ENCODE measurements around the gene RGS1.

The RGS1 gene

DNA sequence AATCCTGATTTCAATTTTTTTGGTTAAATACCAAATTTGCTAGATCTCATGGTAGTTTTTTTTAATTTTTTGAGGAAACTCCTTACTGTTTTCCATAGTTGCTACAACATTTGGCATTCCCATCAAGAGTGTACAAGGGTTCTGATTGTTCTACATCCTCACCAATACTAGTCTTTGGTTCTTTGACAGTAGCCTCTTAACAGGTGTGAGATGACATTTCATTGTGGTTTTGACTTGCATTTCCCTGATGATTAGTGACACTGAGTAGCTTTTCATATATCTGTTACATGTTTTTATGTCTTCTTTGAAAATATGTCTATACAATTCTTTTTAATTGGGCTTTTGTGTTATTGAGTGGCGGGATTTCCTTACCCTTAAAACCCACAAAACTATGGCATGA, 39.5 kb downstream of the RGS1 start:
- ChIA-PET CTCF (interaction anchor here (1.0 kb wide), 1 partner anchor 141 kb away, joined by 3 read pairs; no protein-coding TSS in a partner anchor), POLR2A (ENCODE audit: low non-redundant PET) (no interaction called here)
- DNase-seq (ENCODE audit: low spot score): no peak
- no peak overlapping the region for H3K27ac ChIP-seq
- TF ChIP-seq, protein P1, sequence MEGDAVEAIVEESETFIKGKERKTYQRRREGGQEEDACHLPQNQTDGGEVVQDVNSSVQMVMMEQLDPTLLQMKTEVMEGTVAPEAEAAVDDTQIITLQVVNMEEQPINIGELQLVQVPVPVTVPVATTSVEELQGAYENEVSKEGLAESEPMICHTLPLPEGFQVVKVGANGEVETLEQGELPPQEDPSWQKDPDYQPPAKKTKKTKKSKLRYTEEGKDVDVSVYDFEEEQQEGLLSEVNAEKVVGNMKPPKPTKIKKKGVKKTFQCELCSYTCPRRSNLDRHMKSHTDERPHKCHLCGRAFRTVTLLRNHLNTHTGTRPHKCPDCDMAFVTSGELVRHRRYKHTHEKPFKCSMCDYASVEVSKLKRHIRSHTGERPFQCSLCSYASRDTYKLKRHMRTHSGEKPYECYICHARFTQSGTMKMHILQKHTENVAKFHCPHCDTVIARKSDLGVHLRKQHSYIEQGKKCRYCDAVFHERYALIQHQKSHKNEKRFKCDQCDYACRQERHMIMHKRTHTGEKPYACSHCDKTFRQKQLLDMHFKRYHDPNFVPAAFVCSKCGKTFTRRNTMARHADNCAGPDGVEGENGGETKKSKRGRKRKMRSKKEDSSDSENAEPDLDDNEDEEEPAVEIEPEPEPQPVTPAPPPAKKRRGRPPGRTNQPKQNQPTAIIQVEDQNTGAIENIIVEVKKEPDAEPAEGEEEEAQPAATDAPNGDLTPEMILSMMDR (conservative IDR thresholded peaks at IDR 0.05; ENCODE audit: low read depth): no peak

GRCh38 chr1:192620071-192620635, 44.6 kb downstream of the RGS1 start:
- POLR2A ChIA-PET (ENCODE audit: low non-redundant PET): no interaction called here
- no peak overlapping the region for H3K27ac ChIP-seq
- CTCF ChIA-PET: no interaction called here
- TF ChIP-seq, protein P1 (conservative IDR thresholded peaks at IDR 0.05; ENCODE audit: low read depth): no peak
- DNase-seq (ENCODE audit: low spot score): no peak

- no peak overlapping the region for H3K27ac ChIP-seq
- ChIA-PET CTCF (no interaction called here), POLR2A (ENCODE audit: low non-redundant PET) (no interaction called here)
- TF ChIP-seq, protein P1 (conservative IDR thresholded peaks at IDR 0.05; ENCODE audit: low read depth): no peak
- no peak for DNase-seq (ENCODE audit: low spot score)
Measured at GRCh38 chr1:192626366-192627179, 51.0 kb downstream of the RGS1 start.

DNA sequence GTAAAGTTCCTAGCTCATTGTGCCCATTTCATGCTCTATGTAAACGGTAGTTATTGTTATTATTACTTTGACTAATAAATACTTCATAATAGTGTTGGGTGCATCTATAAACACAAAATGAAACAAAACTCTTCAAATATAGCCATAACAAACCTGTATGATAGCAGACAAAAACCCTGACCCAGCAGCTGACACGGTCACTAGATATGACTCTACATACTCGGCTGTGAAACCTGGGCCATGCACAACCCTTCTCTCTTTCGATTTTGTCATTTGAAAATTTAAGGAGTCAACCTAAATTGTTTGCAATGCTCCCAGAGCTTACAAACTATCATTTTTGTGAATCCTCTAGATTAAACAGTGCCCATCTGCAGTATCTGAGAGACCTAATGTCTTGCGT, 52.3 kb downstream of the RGS1 start:
- TF ChIP-seq, protein P1 (conservative IDR thresholded peaks at IDR 0.05; ENCODE audit: low read depth): no peak
- POLR2A ChIA-PET (ENCODE audit: low non-redundant PET): no interaction called here
- DNase-seq (ENCODE audit: low spot score): no peak
- H3K27ac ChIP-seq: no peak overlapping the region
- CTCF ChIA-PET: interaction anchor here (0.8 kb wide), 1 partner anchor 20 kb away, joined by 4 read pairs; no protein-coding TSS in a partner anchor

DNA sequence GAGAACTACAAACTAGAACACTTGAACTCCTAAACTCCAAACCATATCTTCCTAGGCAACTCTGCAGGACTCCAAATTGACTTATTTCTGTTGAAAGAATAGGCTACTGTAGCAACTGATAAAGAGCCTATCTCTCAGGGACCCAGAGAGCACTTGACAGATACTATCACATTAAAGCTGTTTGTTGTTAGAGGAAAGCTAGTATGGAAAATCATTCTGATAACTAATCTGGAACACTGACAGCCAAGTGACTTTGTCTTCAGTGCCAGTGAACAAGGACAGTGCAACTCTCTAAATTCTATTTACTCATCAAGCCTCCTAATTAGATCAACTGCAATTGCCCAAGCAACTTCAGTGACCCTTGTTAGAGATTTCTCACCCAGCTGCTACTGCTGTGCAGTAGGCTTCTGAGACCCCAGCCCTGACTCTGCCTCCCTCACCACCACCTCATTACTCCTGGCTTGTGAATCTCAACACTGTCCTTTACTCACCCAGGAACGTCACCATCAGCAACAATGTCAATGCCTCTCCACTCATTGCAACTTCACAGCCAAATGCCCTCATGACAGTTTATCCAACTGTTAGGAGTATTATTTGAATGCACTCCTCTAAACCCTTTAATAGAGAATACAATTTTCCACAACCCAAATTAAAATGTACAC, 53.0 kb downstream of the RGS1 start:
- ChIA-PET POLR2A (ENCODE audit: low non-redundant PET) (no interaction called here), CTCF (interaction anchor here (0.8 kb wide), 1 partner anchor 21 kb away, joined by 4 read pairs; no protein-coding TSS in a partner anchor)
- TF ChIP-seq, protein P1 (conservative IDR thresholded peaks at IDR 0.05; ENCODE audit: low read depth): no peak
- no peak overlapping the region for H3K27ac ChIP-seq
- DNase-seq (ENCODE audit: low spot score): no peak

DNA sequence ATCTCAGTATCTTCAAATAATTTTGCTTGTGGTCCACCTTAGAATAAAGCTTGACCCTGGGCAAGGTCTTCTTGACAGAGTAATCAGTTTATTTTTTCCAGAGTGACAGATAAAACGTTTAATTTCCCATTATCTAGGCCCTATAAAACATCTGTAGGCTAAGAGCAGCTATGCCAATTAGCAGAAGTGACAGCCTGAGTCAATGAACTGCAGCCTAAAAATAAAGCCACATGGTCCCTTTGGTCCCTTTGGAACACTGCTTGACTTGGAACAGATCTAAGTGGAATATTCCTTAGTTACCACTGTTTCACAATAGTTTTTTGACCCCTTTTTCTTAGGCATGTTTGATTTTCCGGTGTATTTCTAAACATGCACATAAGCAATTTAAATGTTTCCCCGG, 54.0 kb downstream of the RGS1 start:
- ChIA-PET POLR2A (ENCODE audit: low non-redundant PET) (no interaction called here), CTCF (interaction anchor here (0.6 kb wide), 1 partner anchor 323 kb away, joined by 3 read pairs; no protein-coding TSS in a partner anchor)
- H3K27ac ChIP-seq: no peak overlapping the region
- TF ChIP-seq, protein P1 (conservative IDR thresholded peaks at IDR 0.05; ENCODE audit: low read depth): no peak
- no peak for DNase-seq (ENCODE audit: low spot score)
